Naive thymus-derived CD8-positive, alpha-beta T cell (primary cell): ENCODE results near the gene TNFSF10. TPM values are rescaled to one million over a fixed set of nuclear protein-coding genes. Genes with fewer than 3 reads are reported as not detected.

Experiments used
- ATAC-seq, 2 donors: fragments of 150-1000 bp; cut with Tn5 transposase in 1 of 2; sonication (Bioruptor Pico), chemical (Tn5 transposase) in 1 of 2; 1 replicate in 1 of 2; 2 replicates in 1 of 2; pipeline ENCODE4 v1.10.0; 2021; ENCODE audit warnings: mild to moderate bottlenecking in 2 of 2, moderate library complexity in 2 of 2
- POLR2A ChIA-PET: fragments of 350-600 bp; sonication (Branson Sonifier 250); formaldehyde crosslinking; loops from one replicate; lab custom pipeline; 2021; ENCODE audit warnings: antibody characterized with exemption; lab: Charles Lee
- DNase-seq, 10 donors: peaks; one replicate each; pipeline versions ENCODE4 v3.0.0 to v3.0.0-alpha.2; 2020 to 2022
- H3K27ac Mint-ChIP-seq, 10 donors: one replicate each; pipeline ENCODE4 v1.8.0; 2020 to 2022; ENCODE audit warnings: mild to moderate bottlenecking in 10 of 10, mixed read lengths in 10 of 10, moderate library complexity in 4 of 10, inconsistent platforms in 1 of 10
- H3K27me3 Mint-ChIP-seq, 5 donors: one replicate each; pipeline ENCODE4 v1.8.0; 2021 to 2022; ENCODE audit warnings: mixed read lengths in 5 of 5
- H3K36me3 Mint-ChIP-seq, 3 donors: one replicate each; pipeline ENCODE4 v1.8.0; 2020 to 2022; ENCODE audit warnings: mixed read lengths in 3 of 3, mild to moderate bottlenecking in 2 of 3, inconsistent platforms in 1 of 3
- H3K4me1 Mint-ChIP-seq, 4 donors: one replicate each; pipeline ENCODE4 v1.8.0; 2021 to 2022; ENCODE audit warnings: mixed read lengths in 4 of 4
- H3K4me3 Mint-ChIP-seq, 10 donors: one replicate each; pipeline ENCODE4 v1.8.0; 2020 to 2022; ENCODE audit warnings: mild to moderate bottlenecking in 10 of 10, mixed read lengths in 10 of 10, moderate library complexity in 6 of 10, inconsistent platforms in 1 of 10
- H3K9me3 Mint-ChIP-seq, 9 donors: one replicate each; pipeline ENCODE4 v1.8.0; 2020 to 2022; ENCODE audit warnings: mixed read lengths in 9 of 9, mild to moderate bottlenecking in 3 of 9, inconsistent platforms in 1 of 9, moderate library complexity in 1 of 9
- polyA plus RNA-seq, 3 donors: library from polyadenylated mRNA; unstranded; fragments of 300-500 nt; fragmentation: Illumina TruSeq; gene quantifications; one replicate each; pipeline ENCODE4 v1.2.3, GENCODE V29; 2021
- total RNA-seq, 8 experiments: library from RNA in 2 of 8; stranded (reverse) in 2 of 8; gene quantifications; one replicate each; pipeline ENCODE4 v1.2.3 and lab custom pipeline; 2021 to 2026

TNFSF10 gene
- total and polyA plus RNA-seq, 5 experiments from 2014 or later, result 9.3 to 16.1 (median 11.8) TPM

DNA sequence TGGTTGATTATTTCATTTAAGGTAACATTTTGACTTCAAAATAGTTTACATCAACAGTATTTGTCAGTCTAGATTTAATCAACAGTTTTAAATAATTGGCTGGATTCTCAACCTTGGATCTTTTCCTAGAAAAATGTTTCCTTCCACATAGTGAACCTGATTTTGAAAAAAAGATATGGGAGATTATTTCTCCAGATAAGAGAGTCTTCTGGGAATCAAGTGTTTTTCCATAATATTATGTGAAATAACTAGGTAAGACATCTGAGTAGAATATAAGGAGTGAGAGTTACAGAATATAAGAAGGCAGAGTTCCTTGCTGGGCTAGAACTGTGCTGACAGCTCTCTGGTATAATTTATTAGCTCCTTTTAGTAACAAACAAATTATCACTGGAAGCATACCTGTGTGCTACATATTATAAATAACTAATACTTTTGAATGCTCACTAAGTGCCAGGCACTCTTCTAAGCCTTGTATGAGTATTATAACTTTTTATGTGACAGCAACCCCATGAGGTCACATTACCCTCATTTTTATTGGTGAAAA lies 18.8 kb upstream of the TNFSF10 start:
- POLR2A ChIA-PET, result no interaction called here
- ATAC-seq, result no peak
- Mint-ChIP-seq H3K27me3 (no peaks in the 10 kb centered on the region), H3K4me3 (no peak overlapping the region), H3K36me3 (no peaks in the 10 kb centered on the region), H3K4me1 (peaks cover 5 to 39% (median 20%) of the 10 kb centered on the region in 4 donors), H3K27ac (no peak overlapping the region), H3K9me3 (no peaks in the 10 kb centered on the region)
- no peak for DNase-seq

GRCh38 chr3:172540049-172540448 lies 16.8 kb upstream of the TNFSF10 start:
- H3K27me3 Mint-ChIP-seq, result no peaks in the 10 kb centered on the region
- H3K27ac Mint-ChIP-seq, result no peak overlapping the region
- no peaks in the 10 kb centered on the region for H3K36me3 Mint-ChIP-seq
- DNase-seq, result no peak
- no peak for ATAC-seq
- H3K9me3 Mint-ChIP-seq, result peaks cover 0 to 4% (median 0%) of the 10 kb centered on the region in 9 donors
- H3K4me3 Mint-ChIP-seq, result no peak overlapping the region
- H3K4me1 Mint-ChIP-seq, result peaks cover 6 to 33% (median 24%) of the 10 kb centered on the region in 4 donors
- POLR2A ChIA-PET, result no interaction called here

DNA sequence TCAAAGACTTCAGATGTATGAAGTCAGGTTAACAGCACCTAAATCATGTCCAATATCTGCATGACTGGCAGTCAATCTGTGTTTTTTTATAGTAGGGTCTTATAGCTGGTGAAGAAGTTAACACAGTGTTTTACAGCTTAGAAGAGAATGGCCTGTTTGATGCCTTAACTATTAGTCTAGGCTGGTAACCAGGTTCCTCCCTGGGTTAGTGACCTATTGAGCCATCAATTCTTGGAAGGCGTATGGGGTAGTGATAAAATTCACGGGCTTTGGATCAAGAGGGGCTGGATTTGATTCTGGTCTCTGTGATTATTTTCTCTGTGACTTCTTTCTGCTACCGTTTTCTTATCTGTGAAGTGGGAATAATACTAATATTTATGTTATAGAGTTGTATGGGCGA lies 16.0 kb upstream of the TNFSF10 start:
- no peaks in the 10 kb centered on the region for H3K27me3 Mint-ChIP-seq
- H3K4me3 Mint-ChIP-seq, result no peak overlapping the region
- H3K27ac Mint-ChIP-seq, result no peak overlapping the region
- H3K36me3 Mint-ChIP-seq, result no peaks in the 10 kb centered on the region
- POLR2A ChIA-PET, result interaction anchor here (0.6 kb wide), 2 partner anchors 37 to 80 kb away, joined by 3 read pairs; no protein-coding TSS in a partner anchor
- ATAC-seq, result no peak
- H3K4me1 Mint-ChIP-seq, result peaks cover 6 to 32% (median 24%) of the 10 kb centered on the region in 4 donors
- H3K9me3 Mint-ChIP-seq, result peaks cover 0 to 6% (median 0%) of the 10 kb centered on the region in 9 donors
- no peak for DNase-seq

DNA sequence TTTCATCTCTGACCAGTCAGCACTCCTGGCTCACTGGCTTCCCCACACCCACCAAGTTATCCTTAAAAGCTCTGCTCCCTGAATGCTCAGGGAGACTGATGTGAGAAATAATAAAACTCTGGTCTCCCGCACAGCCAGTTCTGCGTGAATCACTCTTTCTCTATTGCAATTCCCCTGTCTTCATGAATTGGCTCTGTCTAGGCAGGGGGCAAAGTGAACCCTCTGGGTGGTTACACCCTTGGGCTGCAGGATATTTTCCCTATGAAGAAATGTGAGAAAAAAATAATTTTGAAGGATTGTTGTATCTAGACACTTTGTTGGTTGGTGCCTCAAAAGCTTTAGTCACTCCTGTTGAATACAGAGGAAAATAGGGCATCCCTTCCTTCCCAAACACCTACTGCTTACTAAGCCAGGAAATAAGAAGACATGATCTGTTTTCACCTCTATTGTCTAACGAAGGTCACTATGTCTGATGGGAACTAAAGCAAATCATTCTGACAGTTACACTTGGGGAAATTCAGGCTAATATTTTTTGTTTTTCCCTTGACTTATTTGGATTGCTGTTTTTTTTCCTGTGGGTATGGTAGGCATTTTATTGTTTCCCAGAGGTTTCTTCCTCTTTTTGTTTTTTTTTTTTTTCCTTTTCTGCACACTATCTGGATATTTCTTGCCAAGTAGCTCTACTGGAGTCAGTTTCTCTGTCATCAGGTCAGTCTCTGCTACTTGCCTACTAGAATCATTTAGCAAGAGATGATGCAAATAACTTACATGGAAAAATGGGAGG lies 15.3 kb upstream of the TNFSF10 start:
- no peak for DNase-seq
- no peak for ATAC-seq
- Mint-ChIP-seq H3K27ac (peak overlapping the region in 6 of 10 donors; percentile 5 to 84 (median 48)), H3K4me1 (peaks cover 6 to 30% (median 24%) of the 10 kb centered on the region in 4 donors), H3K27me3 (no peaks in the 10 kb centered on the region), H3K4me3 (no peak overlapping the region), H3K36me3 (no peaks in the 10 kb centered on the region), H3K9me3 (peaks cover 0 to 6% (median 0%) of the 10 kb centered on the region in 9 donors)
- POLR2A ChIA-PET, result interaction anchor here (0.6 kb wide), 2 partner anchors 36 to 79 kb away, joined by 3 read pairs; no protein-coding TSS in a partner anchor

- H3K9me3 Mint-ChIP-seq, result peaks cover 0 to 6% (median 0%) of the 10 kb centered on the region in 9 donors
- H3K27me3 Mint-ChIP-seq, result no peaks in the 10 kb centered on the region
- POLR2A ChIA-PET, result no interaction called here
- no peaks in the 10 kb centered on the region for H3K36me3 Mint-ChIP-seq
- H3K4me3 Mint-ChIP-seq, result peak overlapping the region in 3 of 10 donors; percentile 7 to 15 (median 14)
- DNase-seq (no peak), ATAC-seq (no peak)
- H3K4me1 Mint-ChIP-seq, result peaks cover 6 to 27% (median 24%) of the 10 kb centered on the region in 4 donors
- peak overlapping the region in 6 of 10 donors; percentile 11 to 84 (median 42) for H3K27ac Mint-ChIP-seq
These were observed 14.4 kb upstream of the TNFSF10 start for GRCh38 chr3:172537507-172538158.

- no peaks in the 10 kb centered on the region for H3K36me3 Mint-ChIP-seq
- ATAC-seq (peak in 1 of 2 donors; percentile 62), DNase-seq (no peak)
- H3K9me3 Mint-ChIP-seq, result peaks cover 0 to 6% (median 0%) of the 10 kb centered on the region in 9 donors
- peak overlapping the region in 6 of 10 donors; percentile 1 to 38 (median 10) for H3K4me3 Mint-ChIP-seq
- peak overlapping the region in 9 of 10 donors; percentile 4 to 76 (median 34) for H3K27ac Mint-ChIP-seq
- no peaks in the 10 kb centered on the region for H3K27me3 Mint-ChIP-seq
- peaks cover 6 to 27% (median 24%) of the 10 kb centered on the region in 4 donors for H3K4me1 Mint-ChIP-seq
- POLR2A ChIA-PET, result no interaction called here
These were observed 13.8 kb upstream of the TNFSF10 start for GRCh38 chr3:172536993-172537419.

DNA sequence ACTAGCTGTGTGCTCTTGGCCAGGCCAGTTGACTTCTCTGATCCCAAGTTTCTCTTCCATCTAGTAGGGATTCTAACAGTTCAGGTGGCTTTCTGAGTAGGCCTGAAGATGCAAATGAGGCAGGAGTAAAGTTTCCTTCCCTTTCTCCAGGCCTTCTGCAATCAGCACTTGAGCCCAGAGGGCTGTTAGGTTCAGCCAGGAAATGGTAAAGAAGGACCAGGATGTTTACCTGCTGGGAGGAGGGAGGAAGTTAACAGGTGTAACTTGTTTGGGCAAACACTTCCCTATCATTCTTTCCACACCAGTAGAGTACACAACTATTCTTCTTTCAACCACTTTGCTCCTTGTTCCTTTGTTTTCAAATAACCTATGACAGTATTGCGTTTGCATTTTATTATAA lies 13.3 kb upstream of the TNFSF10 start:
- ATAC-seq (no peak), DNase-seq (no peak)
- H3K4me1 Mint-ChIP-seq, result peaks cover 6 to 27% (median 24%) of the 10 kb centered on the region in 4 donors
- H3K27me3 Mint-ChIP-seq, result no peaks in the 10 kb centered on the region
- peak overlapping the region in 3 of 10 donors; percentile 14 to 38 (median 33) for H3K4me3 Mint-ChIP-seq
- H3K36me3 Mint-ChIP-seq, result no peaks in the 10 kb centered on the region
- POLR2A ChIA-PET, result no interaction called here
- H3K27ac Mint-ChIP-seq, result peak overlapping the region in 5 of 10 donors; percentile 11 to 76 (median 48)
- peaks cover 0 to 6% (median 0%) of the 10 kb centered on the region in 9 donors for H3K9me3 Mint-ChIP-seq

GRCh38 chr3:172530566-172530965 lies 7.3 kb upstream of the TNFSF10 start:
- peaks cover 2 to 14% (median 12%) of the 10 kb centered on the region in 4 donors for H3K4me1 Mint-ChIP-seq
- H3K27ac Mint-ChIP-seq, result peak overlapping the region in 7 of 10 donors; percentile 14 to 82 (median 25)
- H3K36me3 Mint-ChIP-seq, result no peaks in the 10 kb centered on the region
- peaks cover 0 to 6% (median 0%) of the 10 kb centered on the region in 9 donors for H3K9me3 Mint-ChIP-seq
- DNase-seq, result no peak
- peak in 1 of 2 donors; percentile 61 for ATAC-seq
- H3K4me3 Mint-ChIP-seq, result peak overlapping the region in 2 of 10 donors; percentile 23 to 41
- POLR2A ChIA-PET, result interaction anchor here (1.2 kb wide), 1 partner anchor 8 kb away, joined by 5 read pairs; no protein-coding TSS in a partner anchor
- H3K27me3 Mint-ChIP-seq, result no peaks in the 10 kb centered on the region

DNA sequence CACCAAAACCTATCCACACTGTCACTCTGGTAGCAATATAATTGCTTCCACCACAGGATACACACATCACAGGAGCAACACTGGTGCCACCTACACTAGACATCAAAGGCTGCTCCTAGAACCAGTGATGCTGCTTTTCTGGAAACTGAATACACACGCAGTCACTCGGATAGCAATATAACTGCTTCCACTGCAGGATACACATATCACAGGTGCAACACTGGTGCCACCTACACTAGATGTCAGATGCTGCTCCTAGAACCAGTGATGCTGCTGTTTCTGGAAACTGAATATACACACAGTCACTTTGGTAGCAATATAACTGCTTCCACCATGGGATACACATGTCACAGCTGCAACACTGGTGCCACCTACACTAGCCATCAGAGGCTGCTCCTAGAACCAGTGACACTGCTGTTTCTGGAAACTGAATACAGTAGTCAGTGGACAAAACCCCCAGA lies 6.9 kb upstream of the TNFSF10 start:
- POLR2A ChIA-PET, result interaction anchor here (1.2 kb wide), 1 partner anchor 8 kb away, joined by 5 read pairs; no protein-coding TSS in a partner anchor
- no peak for DNase-seq
- H3K36me3 Mint-ChIP-seq, result no peaks in the 10 kb centered on the region
- H3K4me1 Mint-ChIP-seq, result peaks cover 2 to 16% (median 12%) of the 10 kb centered on the region in 4 donors
- H3K27ac Mint-ChIP-seq, result peak overlapping the region in 6 of 10 donors; percentile 14 to 82 (median 24)
- peak in 1 of 2 donors; percentile 29 for ATAC-seq
- H3K27me3 Mint-ChIP-seq, result no peaks in the 10 kb centered on the region
- peaks cover 0 to 2% (median 0%) of the 10 kb centered on the region in 9 donors for H3K9me3 Mint-ChIP-seq
- peak overlapping the region in 2 of 10 donors; percentile 23 to 41 for H3K4me3 Mint-ChIP-seq

DNA sequence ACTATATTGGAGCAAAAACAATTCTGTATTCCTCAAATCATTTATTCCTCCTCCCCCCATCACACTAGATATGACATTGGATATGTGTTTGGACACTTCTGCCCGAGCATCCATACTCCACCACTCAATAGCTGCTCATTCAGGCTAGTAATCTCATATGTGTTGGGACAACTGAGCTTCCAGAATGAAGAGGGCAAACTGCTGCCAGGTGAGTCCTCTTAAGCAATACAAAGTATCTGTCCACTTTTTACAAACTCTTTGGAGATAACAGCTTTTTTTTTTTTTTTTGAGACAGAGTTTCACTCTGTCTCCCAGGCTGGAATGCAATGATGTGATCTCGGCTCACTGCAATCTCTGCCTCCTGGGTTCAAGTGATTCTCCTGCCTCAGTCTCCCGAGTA lies 5.4 kb upstream of the TNFSF10 start:
- POLR2A ChIA-PET, result no interaction called here
- Mint-ChIP-seq H3K27me3 (no peaks in the 10 kb centered on the region), H3K36me3 (no peaks in the 10 kb centered on the region), H3K27ac (no peak overlapping the region), H3K4me3 (no peak overlapping the region), H3K9me3 (no peaks in the 10 kb centered on the region), H3K4me1 (peaks cover 7 to 27% (median 22%) of the 10 kb centered on the region in 4 donors)
- ATAC-seq (no peak), DNase-seq (no peak)

- DNase-seq, result no peak
- POLR2A ChIA-PET, result interaction anchor here (0.7 kb wide), 1 partner anchor 11 kb away, joined by 7 read pairs; no protein-coding TSS in a partner anchor
These were observed 4.1 kb upstream of the TNFSF10 start for GRCh38 chr3:172527306-172527705.

DNA sequence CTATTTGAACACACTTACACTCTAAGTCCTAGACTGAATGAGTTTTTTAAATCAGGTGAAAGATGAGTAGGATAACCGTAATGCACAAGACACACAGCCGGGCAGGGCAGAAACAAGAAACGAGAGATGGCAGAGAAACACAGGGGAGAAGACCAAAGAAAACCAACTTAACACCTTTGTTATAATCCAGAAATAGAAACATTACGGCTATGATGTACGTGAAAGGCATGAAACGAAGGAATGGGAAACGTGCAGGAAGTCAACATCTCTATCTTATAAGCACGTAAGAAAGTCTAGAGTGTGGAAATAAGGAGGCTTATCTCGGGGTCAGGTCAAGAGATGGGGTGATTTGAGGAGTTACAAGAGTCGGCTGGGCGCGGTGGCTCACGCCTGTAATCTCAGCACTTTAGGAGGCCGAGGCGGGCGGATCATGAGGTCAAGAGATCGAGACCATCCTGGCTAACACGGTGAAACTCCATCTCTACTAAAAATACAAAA lies 1.9 kb upstream of the TNFSF10 start:
- Mint-ChIP-seq H3K4me3 (no peak overlapping the region), H3K4me1 (peaks cover 22 to 42% (median 36%) of the 10 kb centered on the region in 4 donors), H3K9me3 (no peaks in the 10 kb centered on the region), H3K27me3 (no peaks in the 10 kb centered on the region), H3K27ac (peak overlapping the region in 3 of 10 donors; percentile 1 to 100 (median 6)), H3K36me3 (no peaks in the 10 kb centered on the region)
- POLR2A ChIA-PET, result interaction anchor here (0.6 kb wide), 1 partner anchor 32 kb away, joined by 3 read pairs; no protein-coding TSS in a partner anchor
- DNase-seq (no peak), ATAC-seq (no peak)

More at GRCh38 chr3:172527306-172527705, 4.1 kb upstream of the TNFSF10 start:
- Mint-ChIP-seq H3K4me3 (no peak overlapping the region), H3K9me3 (no peaks in the 10 kb centered on the region), H3K36me3 (no peaks in the 10 kb centered on the region), H3K27me3 (no peaks in the 10 kb centered on the region), H3K27ac (peak overlapping the region in 1 of 10 donors; percentile 38), H3K4me1 (peaks cover 12 to 33% (median 29%) of the 10 kb centered on the region in 4 donors)
- no peak for ATAC-seq
